IMR-90 (cell line): Measurements from ENCODE around the gene RIMS3.

Source experiments
- CEBPB ChIP-seq: IDR thresholded peaks from 2 replicates; pipeline ENCODE4 v1.6.1; 2012; ENCODE audit warnings: low read depth, low read length, improper control_type of control experiment
- CTCF ChIP-seq: conservative IDR thresholded peaks from 2 replicates; pipeline ENCODE4 v1.5.1; 2012; ENCODE audit warnings: mild to moderate bottlenecking, low read depth, low read length, improper control_type of control experiment
- MAFK ChIP-seq: IDR thresholded peaks from 2 replicates; pipeline ENCODE4 v1.6.1; 2012; ENCODE audit warnings: low read depth, low read length, improper control_type of control experiment
- MXI1 ChIP-seq: IDR thresholded peaks from 2 replicates; pipeline ENCODE4 v1.6.1; 2012; ENCODE audit warnings: low read depth, mild to moderate bottlenecking, low read length, moderate library complexity, borderline replicate concordance
- POLR2A ChIP-seq: IDR thresholded peaks from 2 replicates; pipeline ENCODE4 v1.6.1; 2012; ENCODE audit warnings: mild to moderate bottlenecking, low read depth, low read length
- RAD21 ChIP-seq: IDR thresholded peaks from 2 replicates; pipeline ENCODE4 v1.6.1; 2012; ENCODE audit warnings: low read length, improper control_type of control experiment
- RCOR1 ChIP-seq: IDR thresholded peaks from 2 replicates; pipeline ENCODE4 v1.6.1; 2012; ENCODE audit warnings: mild to moderate bottlenecking, low read length, improper control_type of control experiment; ENCODE audit not compliant: insufficient replicate concordance
- SMC3 ChIP-seq: fragments of 150-350 bp; IDR thresholded peaks from 2 replicates; pipeline ENCODE4 v1.6.1; 2016; ENCODE audit warnings: low read depth, mild to moderate bottlenecking, antibody characterized with exemption, low read length, moderate library complexity

- TF ChIP-seq CTCF (no peak), CEBPB (no peak), RCOR1 (no peak), POLR2A (no peak), MXI1 (no peak), RAD21 (no peak), MAFK (no peak), SMC3 (no peak)
These were observed 81.5 kb downstream of the RIMS3 start for GRCh38 chr1:40583980-40584379.
